ENCODE measurements around the gene TSPAN6. TPM values are rescaled to one million over a fixed set of nuclear protein-coding genes. Genes with fewer than 3 reads are reported as not detected.

Gene TSPAN6
- total RNA-seq, 4 donors from 2014 or later, result 2.5 to 5.9 (median 3.1) TPM

- DNase-seq (no peak), ATAC-seq (no peak)
- H3K27ac ChIP-seq, result no peak overlapping the region
- H3K4me3 ChIP-seq, result no peak overlapping the region
- H3K36me3 ChIP-seq, result no peaks in the 10 kb centered on the region
- TF ChIP-seq, protein P1, sequence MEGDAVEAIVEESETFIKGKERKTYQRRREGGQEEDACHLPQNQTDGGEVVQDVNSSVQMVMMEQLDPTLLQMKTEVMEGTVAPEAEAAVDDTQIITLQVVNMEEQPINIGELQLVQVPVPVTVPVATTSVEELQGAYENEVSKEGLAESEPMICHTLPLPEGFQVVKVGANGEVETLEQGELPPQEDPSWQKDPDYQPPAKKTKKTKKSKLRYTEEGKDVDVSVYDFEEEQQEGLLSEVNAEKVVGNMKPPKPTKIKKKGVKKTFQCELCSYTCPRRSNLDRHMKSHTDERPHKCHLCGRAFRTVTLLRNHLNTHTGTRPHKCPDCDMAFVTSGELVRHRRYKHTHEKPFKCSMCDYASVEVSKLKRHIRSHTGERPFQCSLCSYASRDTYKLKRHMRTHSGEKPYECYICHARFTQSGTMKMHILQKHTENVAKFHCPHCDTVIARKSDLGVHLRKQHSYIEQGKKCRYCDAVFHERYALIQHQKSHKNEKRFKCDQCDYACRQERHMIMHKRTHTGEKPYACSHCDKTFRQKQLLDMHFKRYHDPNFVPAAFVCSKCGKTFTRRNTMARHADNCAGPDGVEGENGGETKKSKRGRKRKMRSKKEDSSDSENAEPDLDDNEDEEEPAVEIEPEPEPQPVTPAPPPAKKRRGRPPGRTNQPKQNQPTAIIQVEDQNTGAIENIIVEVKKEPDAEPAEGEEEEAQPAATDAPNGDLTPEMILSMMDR (IDR thresholded peaks at IDR 0.05 in 4 of 5, conservative IDR thresholded peaks at IDR 0.05 in 1 of 5), result no peak
- no peak for TF ChIP-seq POLR2A (IDR thresholded peaks at IDR 0.05)
- H3K4me1 ChIP-seq, result no peaks in the 10 kb centered on the region
- no peaks in the 10 kb centered on the region for H3K27me3 ChIP-seq
- in situ Hi-C loops (cut with MboI; ENCODE audit: low sequenced_read_pairs in 4 of 4) (loop anchor here in 1 of 4 donors (10.0 kb wide), 1 partner anchor 83 kb away; no protein-coding TSS in a partner anchor), intact Hi-C loops (cut with DNase I; ENCODE audit: low total_unique reads) (no loop called here)
- no peaks in the 10 kb centered on the region for H3K9me3 ChIP-seq
Observed at GRCh38 chrX:100681599-100681998, 45.0 kb upstream of the TSPAN6 start.

DNA sequence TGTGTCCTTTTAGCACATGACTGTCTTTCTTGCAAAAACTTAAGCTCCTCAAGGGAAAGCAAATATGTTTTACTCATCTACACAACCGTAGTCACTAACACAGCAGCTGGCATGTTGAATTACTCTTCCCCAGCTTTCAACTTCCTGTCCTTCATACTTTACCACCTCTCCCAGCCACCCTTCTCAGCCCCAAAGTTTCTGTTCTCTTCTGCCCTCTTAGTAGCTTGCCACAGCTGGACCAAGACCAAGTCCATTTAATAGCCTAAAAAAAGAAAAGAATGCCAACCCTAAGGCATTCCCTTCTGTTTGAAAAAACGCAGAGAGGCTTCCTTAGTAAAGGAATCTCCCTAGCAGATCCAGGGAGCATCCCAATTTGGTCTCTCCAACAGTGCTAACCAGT lies 44.1 kb upstream of the TSPAN6 start:
- no peaks in the 10 kb centered on the region for H3K27me3 ChIP-seq
- H3K9me3 ChIP-seq, result no peaks in the 10 kb centered on the region
- no peak overlapping the region for H3K27ac ChIP-seq
- H3K4me1 ChIP-seq, result no peaks in the 10 kb centered on the region
- ATAC-seq (no peak), DNase-seq (no peak)
- H3K36me3 ChIP-seq, result no peaks in the 10 kb centered on the region
- no peak overlapping the region for H3K4me3 ChIP-seq
- in situ Hi-C loops (cut with MboI; ENCODE audit: low sequenced_read_pairs in 4 of 4), result loop anchor here in 1 of 4 donors (10.0 kb wide), 1 partner anchor 84 kb away; no protein-coding TSS in a partner anchor
- no peak for TF ChIP-seq POLR2A (IDR thresholded peaks at IDR 0.05)
- TF ChIP-seq, protein P1 (IDR thresholded peaks at IDR 0.05 in 4 of 5, conservative IDR thresholded peaks at IDR 0.05 in 1 of 5), result no peak
- intact Hi-C loops (cut with DNase I; ENCODE audit: low total_unique reads), result no loop called here

DNA sequence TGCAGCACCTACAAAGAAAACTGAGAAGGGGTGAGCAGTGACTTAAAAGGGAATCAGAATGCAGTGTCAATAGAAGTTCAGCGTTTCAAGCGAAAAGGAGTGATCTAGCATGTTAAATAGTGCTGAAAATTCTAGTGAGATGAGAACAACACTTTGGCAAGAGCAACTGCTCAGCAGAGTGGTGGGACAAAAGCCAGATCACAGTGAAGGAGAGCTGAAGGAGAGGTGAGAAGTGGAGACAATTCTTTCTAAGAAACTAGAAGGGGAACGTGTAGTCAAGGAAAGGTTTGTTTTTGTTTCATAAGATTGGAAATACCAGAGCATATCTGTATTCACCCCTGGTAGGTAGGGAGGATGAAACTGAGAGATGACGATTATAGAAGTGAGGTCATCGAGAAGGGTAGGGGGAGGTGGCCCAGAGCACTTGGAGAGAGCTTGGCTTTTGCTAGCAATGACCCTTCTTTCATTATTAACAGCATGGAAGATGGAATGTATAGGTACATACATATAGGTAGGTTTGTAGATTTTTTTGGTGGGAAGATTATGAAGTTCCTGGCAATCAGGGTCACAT lies 41.1 kb upstream of the TSPAN6 start:
- no peaks in the 10 kb centered on the region for H3K36me3 ChIP-seq
- DNase-seq (no peak), ATAC-seq (no peak)
- in situ Hi-C loops (cut with MboI; ENCODE audit: low sequenced_read_pairs in 4 of 4) (no loop called here), intact Hi-C loops (cut with DNase I; ENCODE audit: low total_unique reads) (no loop called here)
- H3K27me3 ChIP-seq, result no peaks in the 10 kb centered on the region
- no peak for TF ChIP-seq POLR2A (IDR thresholded peaks at IDR 0.05)
- TF ChIP-seq, protein P1 (IDR thresholded peaks at IDR 0.05 in 4 of 5, conservative IDR thresholded peaks at IDR 0.05 in 1 of 5), result no peak
- H3K9me3 ChIP-seq, result no peaks in the 10 kb centered on the region
- H3K4me1 ChIP-seq, result no peaks in the 10 kb centered on the region
- H3K4me3 ChIP-seq, result no peak overlapping the region
- H3K27ac ChIP-seq, result no peak overlapping the region

- TF ChIP-seq POLR2A (IDR thresholded peaks at IDR 0.05), result no peak
- TF ChIP-seq, protein P1 (IDR thresholded peaks at IDR 0.05 in 4 of 5, conservative IDR thresholded peaks at IDR 0.05 in 1 of 5), result no peak
- ATAC-seq, result no peak
- in situ Hi-C loops (cut with MboI; ENCODE audit: low sequenced_read_pairs in 4 of 4), result no loop called here
- no peak for DNase-seq
- intact Hi-C loops (cut with DNase I; ENCODE audit: low total_unique reads), result no loop called here
- Histone ChIP-seq H3K4me3 (no peak overlapping the region), H3K4me1 (no peaks in the 10 kb centered on the region), H3K36me3 (no peaks in the 10 kb centered on the region), H3K27ac (no peak overlapping the region), H3K9me3 (no peaks in the 10 kb centered on the region), H3K27me3 (no peaks in the 10 kb centered on the region)
Observed at GRCh38 chrX:100674705-100675104, 38.1 kb upstream of the TSPAN6 start.

Measured in gastrocnemius medialis (tissue), 4 donors.